Stomach (tissue), 4 donors: ENCODE data around the gene INSIG2.

ENCODE experiments used
- CTCF ChIP-seq, 7 experiments: fragments of 450-650 bp in 4 of 7; fragments of 200-600 bp in 3 of 7; sonication (generic) in 3 of 7; IDR thresholded peaks; one replicate each; pipeline ENCODE4 v1.5.1; 2016 to 2019; ENCODE audit warnings: antibody characterized with exemption in 7 of 7, control low read depth in 2 of 7, mild to moderate bottlenecking in 1 of 7
- POLR2A ChIP-seq, 4 donors: fragments of 450-650 bp; IDR thresholded peaks; one replicate each; pipeline ENCODE4 v1.6.1; 2016; ENCODE audit warnings: antibody characterized with exemption in 4 of 4, control low read depth in 2 of 4, mild to moderate bottlenecking in 1 of 4, moderate library complexity in 1 of 4
- POLR2AphosphoS5 ChIP-seq, 3 donors: sonication (generic); formaldehyde crosslinking; IDR thresholded peaks; one replicate each; pipeline ENCODE4 v1.6.1; 2016; ENCODE audit warnings: antibody characterized with exemption in 3 of 3

DNA sequence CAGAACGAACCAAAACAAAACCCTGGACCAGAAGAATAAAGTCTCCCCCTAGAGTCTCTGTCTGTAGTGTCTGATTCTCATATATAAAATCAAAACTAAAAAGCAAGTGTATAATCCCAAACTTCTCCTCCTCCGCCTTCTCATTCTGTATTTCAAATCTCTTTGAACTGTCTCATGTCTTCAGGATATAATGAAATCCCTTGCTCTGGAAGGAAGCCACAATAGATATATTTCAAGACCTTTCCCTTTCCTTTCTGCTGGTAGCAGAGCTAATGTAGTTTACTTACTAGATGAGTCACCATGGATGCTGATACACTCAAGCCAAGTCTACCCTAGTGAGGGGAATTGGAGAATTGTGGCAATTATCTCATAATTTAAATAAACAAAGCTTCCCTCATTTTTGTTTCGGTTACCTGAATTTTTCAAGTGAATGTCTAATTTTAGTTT lies 40.9 kb upstream of the INSIG2 start:
- TF ChIP-seq POLR2A (IDR thresholded peaks at IDR 0.05) (no peak), CTCF (IDR thresholded peaks at IDR 0.05) (no peak), POLR2AphosphoS5 (IDR thresholded peaks at IDR 0.05) (no peak)
